NCI-H1930 (cell line): ENCODE results near the gene NAGLU.

Experiments used
- DNase-seq, 2 experiments: peaks; one replicate each; lab custom pipeline; 2025; lab: John Stamatoyannopoulos, UW

Gene NAGLU

GRCh38 chr17:42536048-42536371, at the start of gene NAGLU:
NAGLU (plus strand) TSS chr17:42536241; CDS start chr17:42536273, 32 bp downstream.
- peak; percentile 87 to 92 for DNase-seq

GRCh38 chr17:42488032-42488431, 48.0 kb upstream of the NAGLU start:
- DNase-seq = no peak

GRCh38 chr17:42493319-42493718, 42.7 kb upstream of the NAGLU start:
- no peak for DNase-seq

GRCh38 chr17:42494673-42495072, 41.4 kb upstream of the NAGLU start:
- no peak for DNase-seq

GRCh38 chr17:42498828-42499227, 37.2 kb upstream of the NAGLU start:
- no peak for DNase-seq

GRCh38 chr17:42502091-42502490, 34.0 kb upstream of the NAGLU start:
- DNase-seq = no peak

GRCh38 chr17:42502926-42503325, 33.1 kb upstream of the NAGLU start:
- DNase-seq = no peak

- DNase-seq = no peak
These were observed 28.4 kb upstream of the NAGLU start for GRCh38 chr17:42507671-42508070.

GRCh38 chr17:42508426-42509165, 27.4 kb upstream of the NAGLU start:
- no peak for DNase-seq

- no peak for DNase-seq
These were observed 26.6 kb upstream of the NAGLU start for GRCh38 chr17:42509409-42509808.

GRCh38 chr17:42509841-42510240, 26.2 kb upstream of the NAGLU start:
- DNase-seq = no peak

GRCh38 chr17:42512246-42512645, 23.8 kb upstream of the NAGLU start:
- DNase-seq = no peak

- no peak for DNase-seq
These were observed 23.2 kb upstream of the NAGLU start for GRCh38 chr17:42512733-42513251.

GRCh38 chr17:42513686-42514085, 22.4 kb upstream of the NAGLU start:
- DNase-seq = no peak

- DNase-seq = no peak
These were observed 21.8 kb upstream of the NAGLU start for GRCh38 chr17:42514279-42514678.

- DNase-seq = no peak
These were observed 21.2 kb upstream of the NAGLU start for GRCh38 chr17:42514867-42515266.

- DNase-seq = peak in 1 of 2 experiments; percentile 61
These were observed 18.5 kb upstream of the NAGLU start for GRCh38 chr17:42517516-42517915.

- no peak for DNase-seq
These were observed 17.8 kb upstream of the NAGLU start for GRCh38 chr17:42518046-42518754.

GRCh38 chr17:42518755-42519545, 17.1 kb upstream of the NAGLU start:
- DNase-seq = no peak

- no peak for DNase-seq
These were observed 16.2 kb upstream of the NAGLU start for GRCh38 chr17:42519546-42520491.

GRCh38 chr17:42520540-42520951, 15.5 kb upstream of the NAGLU start:
- DNase-seq = no peak
